Muscle of back (tissue), 11 donors: ENCODE results near the gene HACD2. TPM values are rescaled to one million over a fixed set of nuclear protein-coding genes. Genes with fewer than 3 reads are reported as not detected.
"Not testable (repeated sequence)": the region's sequence is repeated elsewhere in the genome, so short reads cannot be mapped to it uniquely, and the experiment has no call there.

ENCODE experiments used
- DNase-seq, 3 donors: peaks; one replicate each; pipeline versions ENCODE4 v3.0.0 to v3.0.0-alpha.2; 2013
- polyA plus RNA-seq, 10 donors: library from polyadenylated mRNA; unstranded; fragments of 120-200 nt; gene quantifications; one replicate each; pipeline ENCODE4 v1.2.1, GENCODE V29; 2013; ENCODE audit not compliant: insufficient read length in 10 of 10

Gene HACD2
- polyA plus RNA-seq, 10 donors: 9.4 to 18.6 (median 13.7) TPM

DNA sequence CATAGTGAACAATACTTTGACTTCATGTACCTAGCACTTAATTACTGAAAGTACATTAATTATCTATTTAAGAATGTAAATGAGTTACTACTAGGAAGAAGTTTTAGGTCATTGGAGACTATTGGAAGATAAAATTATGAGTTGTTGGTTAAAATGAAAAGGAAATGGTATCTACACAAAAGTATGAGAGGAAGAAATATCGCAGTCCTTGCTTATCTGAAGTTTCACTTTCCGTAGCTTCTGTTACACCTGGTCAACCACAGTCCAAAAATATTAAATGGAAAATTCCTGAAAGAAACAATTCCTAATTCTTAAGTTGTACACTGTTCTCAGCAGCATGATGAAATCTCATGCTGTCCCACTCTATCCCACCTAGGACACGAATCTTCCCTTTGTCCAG lies 57.8 kb downstream of the HACD2 start:
- no peak for DNase-seq

DNA sequence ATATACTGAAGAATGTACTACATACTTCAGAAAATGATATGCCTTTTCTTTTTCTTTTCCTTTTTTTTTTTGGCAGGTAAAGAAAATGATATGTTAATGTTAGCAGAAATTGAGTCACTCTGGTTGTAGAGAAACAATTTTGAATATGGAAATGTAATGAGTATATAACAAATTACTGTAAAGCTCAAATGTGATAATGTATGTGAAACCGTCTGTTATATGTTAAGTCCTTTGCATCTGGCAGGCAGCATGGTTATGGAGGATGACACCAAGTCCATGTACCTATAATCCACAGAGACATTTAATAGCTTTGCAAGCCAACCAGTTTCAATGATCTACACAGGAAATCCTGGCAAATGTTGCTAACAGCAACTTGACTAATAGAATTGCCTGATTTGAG lies 58.4 kb downstream of the HACD2 start:
- DNase-seq: no peak

DNA sequence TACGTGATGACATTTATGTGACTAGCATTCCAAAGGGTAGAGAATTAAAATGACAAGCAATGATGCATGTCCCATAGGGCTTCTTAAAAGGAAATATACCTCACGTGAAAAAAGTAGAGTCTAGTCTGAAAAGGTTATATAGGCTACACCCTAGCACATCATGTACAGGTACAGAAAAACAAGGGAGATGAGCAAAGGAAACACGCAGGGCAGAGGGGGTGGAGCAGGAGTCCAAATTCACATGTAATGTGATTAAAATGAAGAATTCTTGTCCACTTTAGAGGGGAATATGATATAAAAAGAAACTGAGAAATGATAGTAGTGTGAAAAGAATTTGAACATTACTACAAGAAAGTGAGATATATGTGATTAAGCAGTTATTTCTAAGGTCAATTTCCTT lies 59.4 kb downstream of the HACD2 start:
- DNase-seq: no peak

DNA sequence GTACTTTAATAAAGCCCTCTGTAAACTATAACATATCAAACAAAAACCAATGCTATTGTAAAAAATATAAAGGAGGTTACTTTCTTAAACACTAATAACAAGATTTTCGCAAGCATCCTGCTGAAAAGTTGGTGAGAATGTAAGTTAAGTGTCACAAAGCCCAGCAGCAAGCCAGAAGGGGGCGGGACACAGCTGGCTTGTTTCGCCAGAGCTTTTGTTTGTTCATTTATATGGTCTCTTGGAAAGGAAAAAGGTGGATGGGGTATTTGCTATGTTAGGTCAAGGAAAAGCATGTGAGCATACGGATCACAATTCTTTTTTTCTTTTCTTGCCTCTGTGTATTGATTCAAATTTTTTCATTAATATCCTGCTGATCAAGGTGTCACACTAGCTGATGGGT lies 59.9 kb downstream of the HACD2 start:
- DNase-seq: no peak

DNA sequence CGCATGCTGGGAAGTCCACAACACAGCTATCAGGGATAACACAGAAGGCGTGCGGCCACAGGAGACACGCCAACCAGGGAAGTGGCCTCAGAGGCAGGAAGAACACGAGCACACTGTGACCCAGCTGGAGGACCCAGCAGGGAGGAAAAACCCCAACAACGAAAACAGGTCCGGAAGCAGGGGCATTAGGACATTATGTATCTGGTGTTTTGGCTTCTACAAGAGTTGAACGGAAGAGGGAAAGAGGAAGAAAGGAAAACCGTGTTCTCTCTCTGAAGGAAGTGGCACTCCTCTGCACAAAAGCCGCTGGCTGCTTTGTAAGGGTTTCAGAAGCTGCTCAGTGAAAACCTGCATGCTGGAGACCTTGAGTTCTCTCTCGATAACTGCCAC lies 61.8 kb downstream of the HACD2 start:
- DNase-seq: peak in 1 of 3 donors; percentile 14

DNA sequence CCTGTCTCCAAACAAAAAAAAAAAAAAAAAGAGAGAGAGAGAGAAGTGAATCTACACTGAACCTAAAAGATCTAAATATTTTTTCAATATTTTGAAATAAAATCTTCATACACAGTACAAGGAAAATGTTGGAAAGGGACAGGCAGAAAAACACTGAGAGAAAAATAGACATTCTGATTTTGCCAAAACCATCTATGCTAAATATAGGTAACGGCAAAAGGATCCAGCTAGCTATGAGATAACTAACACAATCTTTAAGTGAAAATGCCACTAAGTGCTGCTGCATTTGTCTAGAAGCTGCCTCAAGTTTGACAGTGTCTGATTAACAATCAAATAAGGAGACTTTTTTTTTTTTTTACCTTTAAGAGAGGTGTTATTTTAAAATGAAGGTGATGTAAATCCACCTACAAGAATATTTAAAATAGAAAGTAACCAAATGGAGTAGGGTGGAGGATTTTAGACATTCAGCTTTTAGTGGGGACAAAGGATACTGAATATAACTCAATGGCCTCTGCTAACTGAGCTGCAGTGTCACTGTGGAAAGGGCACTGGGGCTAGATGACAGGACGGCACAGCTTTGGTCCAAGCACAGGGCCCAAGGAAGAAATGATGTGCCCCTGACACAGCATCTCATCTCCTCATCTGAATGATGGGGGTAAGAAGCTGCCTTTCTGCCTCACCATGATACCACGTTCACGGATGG lies 62.4 kb downstream of the HACD2 start:
- no peak for DNase-seq

DNA sequence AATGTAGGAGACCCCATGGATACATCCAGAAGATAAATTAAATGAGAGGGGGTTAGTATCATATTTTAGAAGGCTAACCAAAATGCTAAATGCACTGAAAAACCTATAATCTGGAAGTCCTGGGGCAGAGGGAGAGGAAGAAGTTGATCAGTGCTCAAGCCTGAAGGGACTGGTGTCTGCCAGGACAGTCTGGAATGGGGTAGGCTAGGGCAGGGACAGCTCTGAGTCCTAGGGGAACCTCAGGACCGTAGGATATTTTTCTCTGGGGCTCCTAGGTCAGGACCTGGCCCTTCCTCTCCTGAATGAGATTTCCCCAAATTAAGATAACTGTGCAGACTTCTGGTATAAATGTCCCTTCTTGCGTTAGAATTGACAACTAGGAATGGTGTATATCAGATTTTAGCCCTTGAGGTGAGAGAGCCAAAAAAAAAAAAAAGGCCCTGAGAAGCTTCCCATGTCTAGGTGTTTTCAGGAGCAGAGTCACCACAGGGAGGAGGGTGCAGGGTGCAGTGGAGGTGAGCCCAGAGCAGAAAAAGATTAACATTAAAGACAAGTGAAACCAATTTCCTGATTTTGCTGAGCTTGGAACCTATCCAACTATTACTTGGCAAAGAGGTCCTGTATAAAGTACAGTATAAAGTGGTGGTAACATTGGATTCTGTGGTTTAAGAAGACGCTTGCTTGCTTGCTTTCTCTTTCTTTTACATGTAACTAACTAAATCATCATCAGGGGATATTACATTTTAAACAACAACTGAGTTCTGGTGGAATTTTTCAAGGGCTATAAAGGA lies 63.5 kb downstream of the HACD2 start:
- DNase-seq: peak; percentile 7 to 30 (median 19)

DNA sequence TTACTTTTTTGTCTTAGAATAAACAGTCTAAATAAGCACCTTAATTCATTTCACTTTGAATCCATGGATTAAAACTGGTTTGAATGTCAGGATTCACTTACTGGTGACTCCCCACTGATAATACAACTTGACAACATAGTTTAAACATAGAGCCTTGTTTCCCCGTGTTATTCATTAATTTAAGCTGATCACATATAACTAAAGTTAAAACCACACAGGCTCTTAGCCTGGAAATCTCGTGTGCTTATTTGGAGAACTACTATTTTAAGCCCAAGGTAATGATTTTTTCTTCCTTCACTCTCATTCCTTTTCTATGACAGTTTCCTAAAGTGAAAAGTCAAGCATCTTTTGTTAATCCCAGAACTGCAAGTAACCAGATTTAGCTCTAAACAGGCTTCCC lies 64.2 kb downstream of the HACD2 start:
- DNase-seq: no peak

DNA sequence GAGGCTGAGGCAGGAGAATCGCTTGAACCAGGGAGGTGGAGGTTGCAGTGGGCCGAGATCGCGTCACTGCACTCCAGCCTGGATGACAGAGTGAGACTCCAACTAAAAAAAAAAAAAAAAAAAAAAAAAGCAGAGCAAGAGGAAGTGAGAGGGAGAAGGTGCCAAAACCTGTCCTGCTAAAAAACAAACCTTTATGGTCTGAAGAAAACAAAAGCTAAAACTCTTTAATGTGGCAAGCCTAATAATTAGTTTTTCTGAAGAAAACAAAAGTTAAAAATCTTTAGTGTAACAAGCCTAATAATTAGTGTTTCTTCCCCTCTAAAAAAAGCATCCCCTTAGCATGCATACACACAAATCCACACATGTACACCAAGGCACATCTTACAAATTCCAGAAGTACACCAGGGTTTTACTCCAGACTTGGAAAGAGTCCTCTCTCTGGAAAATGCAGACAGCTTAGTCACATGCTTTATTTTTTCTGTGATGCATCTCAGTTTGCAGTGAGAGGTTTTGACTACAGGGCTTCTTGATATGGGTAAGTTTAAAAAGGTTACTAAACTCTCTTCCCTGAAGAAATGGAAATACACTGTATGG lies 65.9 kb downstream of the HACD2 start:
- no peak for DNase-seq

DNA sequence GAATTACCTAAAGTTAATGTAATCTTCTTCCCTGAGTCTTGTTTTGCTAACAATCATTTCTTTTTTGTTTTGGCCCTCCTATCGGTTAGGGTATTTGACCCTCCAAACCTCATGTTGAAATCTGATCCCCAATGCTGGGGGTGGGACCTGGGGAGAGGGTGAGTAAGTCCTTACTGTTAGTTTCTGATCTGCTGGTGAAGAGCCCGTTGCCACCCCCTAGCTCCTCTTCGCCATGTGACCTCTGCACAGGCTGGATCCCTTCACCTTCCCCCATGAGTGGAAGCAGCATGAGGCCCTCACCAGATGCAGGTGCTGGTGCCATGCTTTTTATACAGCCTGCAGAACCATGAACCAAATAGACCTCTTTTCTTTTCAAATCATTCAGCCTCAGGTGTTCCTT lies 73.1 kb downstream of the HACD2 start:
- no peak for DNase-seq

DNA sequence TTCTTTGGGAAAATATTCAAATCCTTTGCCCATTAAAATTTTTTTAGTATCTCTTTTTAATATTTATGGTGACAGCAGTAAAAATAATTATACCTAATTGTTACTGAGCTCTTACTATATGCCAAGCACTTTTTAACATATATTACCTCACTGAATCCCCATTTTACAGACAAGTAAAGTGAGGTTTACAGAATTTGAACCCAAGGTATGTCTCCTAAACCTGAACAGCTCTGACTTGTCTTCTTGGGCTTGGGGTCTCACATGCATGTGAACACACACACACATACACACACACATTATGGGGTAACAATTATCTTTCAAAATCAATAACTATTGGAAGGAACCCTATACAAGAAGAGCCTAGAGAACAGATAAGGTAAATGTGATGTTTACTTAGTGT lies 73.8 kb downstream of the HACD2 start:
- DNase-seq: no peak

DNA sequence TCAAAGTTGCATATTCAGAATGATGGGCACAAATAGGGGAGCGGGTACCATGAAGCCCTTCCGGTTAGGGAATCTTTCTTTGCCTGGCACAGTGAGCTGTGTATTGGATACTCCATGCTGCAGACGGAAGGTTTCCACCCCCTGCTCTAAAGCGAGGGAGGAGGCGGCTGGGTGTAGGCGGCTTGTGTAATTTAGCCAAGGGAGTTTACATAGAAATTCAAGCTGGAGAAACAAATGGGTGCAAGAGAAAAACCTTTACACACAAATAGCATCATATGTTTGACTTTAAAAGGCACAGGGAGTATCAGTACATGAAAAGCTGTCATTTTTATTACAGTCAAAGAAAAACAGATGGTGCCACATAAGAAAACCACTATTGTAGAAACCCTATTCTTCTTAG lies 76.7 kb downstream of the HACD2 start:
- no peak for DNase-seq

DNA sequence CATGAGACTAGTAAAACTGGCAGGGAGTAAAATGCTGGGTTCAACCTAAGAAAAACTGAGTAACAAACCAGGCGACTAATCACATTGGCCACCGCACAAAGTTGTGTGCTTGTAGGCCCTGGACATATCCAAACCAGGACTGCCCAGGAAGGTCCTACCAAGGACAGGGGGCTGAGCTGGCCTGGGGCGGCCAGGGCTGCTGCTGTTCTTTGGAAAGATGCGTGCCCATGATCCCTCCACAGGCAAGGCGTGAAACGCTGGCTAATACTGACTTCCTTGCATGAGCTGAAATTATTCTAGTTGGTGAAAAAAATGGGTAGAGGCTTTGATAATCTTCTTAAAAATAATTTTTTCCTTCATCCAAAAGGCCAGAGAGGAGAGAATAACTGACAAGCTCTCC lies 79.0 kb downstream of the HACD2 start:
- no peak for DNase-seq

DNA sequence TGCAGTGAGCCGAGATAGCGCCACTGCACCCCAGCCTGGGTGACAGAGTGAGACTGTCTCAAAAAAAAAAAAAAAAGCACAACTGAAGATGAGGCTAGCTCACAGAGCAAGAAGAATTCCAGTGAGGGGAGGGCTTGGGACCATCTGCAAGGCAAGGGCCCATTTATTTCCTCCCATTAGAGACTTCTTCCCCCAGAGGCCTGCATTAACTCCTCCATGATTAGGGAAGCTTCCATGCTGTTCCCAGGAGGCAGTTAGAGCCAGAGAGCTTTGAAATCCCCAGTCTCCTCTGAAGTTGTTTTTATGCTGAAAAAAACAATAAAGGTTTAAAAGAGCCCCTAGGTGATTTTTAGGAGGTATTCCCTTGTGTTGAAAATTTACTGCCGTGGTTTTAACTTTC lies 81.7 kb downstream of the HACD2 start:
- DNase-seq: no peak

DNA sequence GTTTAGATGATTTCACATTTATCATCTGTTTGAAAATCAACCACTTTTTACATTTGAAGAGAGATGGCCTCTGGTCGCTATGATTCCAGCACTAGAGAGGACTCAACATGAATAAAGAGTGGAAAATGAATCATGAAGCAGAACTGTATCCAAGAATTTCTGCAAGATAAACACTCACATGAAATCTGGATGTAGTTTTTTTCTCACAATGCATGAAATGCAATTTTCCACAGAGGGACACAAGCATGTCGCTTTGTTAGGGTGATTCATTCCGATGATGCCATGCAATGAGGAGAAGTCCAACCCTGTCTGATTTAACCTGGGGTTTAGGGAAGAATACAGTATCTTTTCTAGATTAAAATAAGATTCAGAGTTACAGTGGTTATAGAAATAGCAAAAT lies 85.5 kb downstream of the HACD2 start:
- DNase-seq: peak in 1 of 3 donors; percentile 41

DNA sequence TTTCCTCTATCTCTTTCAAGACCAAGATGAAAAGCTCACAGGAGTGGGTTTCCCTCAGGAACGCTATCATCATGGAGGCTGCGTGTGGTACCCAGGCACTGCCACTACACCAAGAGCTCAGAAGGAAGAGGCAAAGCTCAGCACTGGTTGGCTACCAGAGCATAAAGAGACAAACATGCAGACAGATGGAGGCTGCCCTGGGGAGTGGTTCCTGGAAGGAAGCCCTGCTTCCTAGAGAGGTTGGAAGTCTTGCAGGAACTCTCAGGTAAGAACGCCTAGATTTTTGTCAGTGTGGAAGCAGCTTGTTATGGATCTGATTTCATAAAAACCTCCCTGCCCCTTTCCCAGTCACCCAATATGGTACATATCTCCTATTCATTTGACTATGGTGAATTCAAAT lies 86.1 kb downstream of the HACD2 start:
- no peak for DNase-seq

DNA sequence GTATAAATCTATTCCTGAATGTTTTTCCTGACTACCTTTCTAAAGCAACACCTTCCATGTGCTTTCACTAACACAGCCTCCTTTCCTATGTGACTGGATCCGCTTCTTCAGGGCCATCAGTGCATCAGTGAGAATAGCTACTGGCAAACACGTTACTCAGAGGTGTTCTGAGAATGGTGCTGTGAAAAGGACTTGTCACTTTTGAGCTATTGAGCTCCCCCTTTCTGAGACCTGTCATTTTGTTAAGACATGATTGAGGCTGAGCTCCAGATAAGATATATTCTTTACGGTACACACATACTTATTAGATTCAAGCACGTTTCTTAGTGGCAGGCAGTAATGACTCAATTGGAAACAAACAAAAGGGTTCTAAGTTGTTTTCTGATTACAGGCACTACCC lies 90.9 kb downstream of the HACD2 start:
- DNase-seq: no peak

DNA sequence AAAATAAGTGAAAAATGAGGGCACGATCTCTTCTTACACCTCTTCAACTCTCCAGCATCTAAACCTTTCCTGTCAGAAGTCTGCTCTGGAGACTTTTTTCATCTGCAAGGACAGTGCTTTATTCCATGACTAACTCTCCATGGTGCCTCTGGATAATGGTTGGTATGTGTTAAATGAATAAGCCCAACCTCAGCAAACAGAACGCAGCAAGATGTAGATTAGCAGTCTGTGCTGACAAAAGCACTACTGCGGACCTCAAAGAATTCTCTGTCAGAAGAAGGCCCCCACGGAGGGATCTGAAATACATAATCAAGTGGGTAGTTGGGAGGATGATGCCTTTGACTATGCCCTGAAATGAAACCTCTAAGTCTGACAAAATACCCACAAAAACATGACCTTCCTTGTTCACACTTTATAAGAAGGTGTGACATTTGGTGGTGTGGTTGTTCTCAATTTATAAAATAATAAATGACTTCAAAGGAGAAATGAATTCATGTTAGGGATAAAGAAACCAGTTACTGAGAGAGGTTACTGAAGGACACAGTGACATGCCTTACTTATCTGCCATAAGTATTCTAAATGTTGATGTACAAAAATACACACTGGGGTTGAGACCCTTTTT lies 92.8 kb downstream of the HACD2 start:
- no peak for DNase-seq

DNA sequence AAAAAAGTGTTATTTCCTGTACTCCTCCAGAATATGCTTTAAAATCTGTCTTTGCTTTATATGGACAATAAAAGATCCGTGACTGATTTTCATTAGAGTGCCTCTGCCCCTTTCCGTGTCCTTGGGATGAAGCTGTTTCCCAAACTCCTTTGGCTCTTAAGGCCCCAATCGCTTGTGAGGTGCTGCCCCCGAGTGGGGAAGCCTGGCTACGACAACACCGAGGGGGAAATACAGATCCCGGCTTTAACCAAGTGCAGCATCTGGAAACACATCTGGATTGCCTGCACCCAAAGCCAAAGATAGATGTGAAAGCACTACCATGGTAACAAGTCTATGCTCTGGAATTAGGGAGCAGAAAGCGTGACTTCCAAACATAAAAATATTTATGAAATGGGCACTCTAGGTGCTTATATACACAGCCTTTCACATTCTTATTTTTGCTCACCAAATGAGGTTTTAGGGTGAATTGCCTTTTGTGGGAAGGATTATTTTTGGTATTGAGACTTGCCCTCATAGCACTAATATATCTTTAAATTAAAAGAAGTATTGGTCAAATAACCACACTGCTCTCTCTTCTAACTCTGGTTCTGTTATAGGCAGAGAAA lies 95.4 kb downstream of the HACD2 start:
- DNase-seq: peak; percentile 49 to 87 (median 78)

DNA sequence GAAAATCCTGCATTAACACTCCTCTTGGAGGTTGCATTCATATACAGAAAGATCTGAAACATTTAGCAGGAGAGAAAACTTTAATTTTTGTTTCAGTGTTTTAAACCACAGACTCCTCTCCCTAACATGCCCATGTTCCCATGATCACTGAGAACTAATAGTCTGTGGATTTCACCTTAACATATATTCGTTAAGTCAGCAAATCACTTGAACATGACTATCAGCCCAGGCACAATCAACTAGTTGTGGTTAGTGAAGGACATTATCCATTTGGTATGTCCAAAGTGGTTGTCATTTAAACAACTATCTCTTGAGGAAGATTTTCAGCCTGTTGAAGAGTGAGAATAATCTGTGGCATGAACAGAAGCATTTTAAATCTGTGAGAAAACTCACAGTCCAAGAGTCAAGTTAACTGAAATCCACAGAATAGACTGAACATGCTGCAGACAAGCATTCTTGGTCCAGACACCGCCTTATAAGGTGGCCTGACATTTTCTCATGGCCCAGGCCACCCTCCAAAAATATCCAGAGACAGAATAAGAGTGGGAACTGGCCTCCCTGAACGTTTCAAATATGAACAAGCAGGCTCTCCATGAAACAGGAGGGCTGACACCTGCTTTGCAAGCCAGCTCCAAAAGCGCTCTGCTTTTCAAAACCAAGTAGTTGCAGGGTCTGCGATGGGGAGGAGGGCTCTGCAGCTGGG lies 96.1 kb downstream of the HACD2 start:
- DNase-seq: no peak

DNA sequence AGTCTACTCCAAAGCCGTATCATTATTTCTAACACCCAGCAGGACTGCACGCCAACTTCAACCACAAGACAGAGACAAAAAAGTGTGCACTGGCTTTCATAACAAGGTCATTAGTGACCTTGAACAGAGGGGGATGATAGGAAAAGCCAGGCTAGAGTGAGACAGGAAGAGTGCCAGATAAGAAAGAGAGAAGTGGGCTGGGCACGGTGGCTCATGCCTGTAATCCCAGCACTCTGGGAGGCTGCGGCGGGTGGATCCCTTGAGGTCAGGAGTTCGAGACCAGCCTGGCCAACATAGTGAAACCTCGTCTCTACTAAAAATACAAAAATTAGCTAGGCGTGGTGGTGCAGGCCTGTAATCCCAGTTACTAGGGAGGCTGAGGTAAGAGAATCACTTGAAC lies 97.8 kb downstream of the HACD2 start:
- DNase-seq: not testable (repeated sequence)

DNA sequence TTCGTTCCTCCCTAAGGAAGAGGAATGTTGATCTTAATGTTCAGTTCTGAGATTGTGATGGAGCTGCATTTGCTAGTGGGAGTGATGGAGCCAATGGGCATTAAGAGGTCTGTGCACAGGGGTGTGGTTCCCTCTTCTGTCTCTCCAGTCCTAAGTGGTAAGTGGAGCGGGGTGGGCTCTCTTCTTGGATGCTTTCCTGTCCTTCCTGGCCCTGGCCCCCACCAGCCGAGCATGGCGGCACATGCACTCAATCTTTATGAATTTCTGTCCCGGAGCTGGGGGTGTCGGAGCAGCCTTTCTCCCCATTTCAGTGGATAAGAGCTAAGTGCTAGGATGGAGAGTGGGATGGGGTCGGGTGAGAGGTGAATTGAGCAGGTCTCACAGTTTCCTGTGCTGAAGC lies 98.4 kb downstream of the HACD2 start:
- no peak for DNase-seq
